IMR-90 (cell line): ENCODE data around the gene TIGD2. TPM values are rescaled to one million over a fixed set of nuclear protein-coding genes. Genes with fewer than 3 reads are reported as not detected.

ENCODE experiments used
- ATAC-seq: fragments of 200-7000 bp; cut with Tn5 transposase; 2 replicates; pipeline ENCODE4 v1.9.1; 2020; ENCODE audit warnings: low read depth, mild to moderate bottlenecking, moderate library complexity
- BruUV-seq: library from RNA; stranded (reverse); fragments of 400-500 nt; replicated peaks from 2 replicates; lab custom pipeline; 2021; lab: Mats Ljungman, UMichigan
- CTCF ChIA-PET: fragments of 300-600 bp; formaldehyde crosslinking; extraction: SDS; loops from one replicate; lab custom pipeline; 2021; ENCODE audit warnings: antibody characterized with exemption; lab: Yijun Ruan, JAX
- POLR2A ChIA-PET: fragments of 300-600 bp; sonication (Branson Sonifier 250); formaldehyde crosslinking; loops from one replicate; lab custom pipeline; 2022; ENCODE audit warnings: antibody characterized with exemption; ENCODE audit not compliant: unreplicated experiment; lab: Charles Lee
- DNase-seq: peaks from one replicate; pipeline ENCODE4 v3.0.0; 2013
- H2AFZ ChIP-seq: replicated peaks from 2 replicates; pipeline ENCODE3; 2013; ENCODE audit warnings: low read length, mild to moderate bottlenecking; ENCODE audit not compliant: poor library complexity
- H2AK5ac ChIP-seq: 2 replicates; pipeline ENCODE4 v1.6.1; 2013; ENCODE audit warnings: low read depth, low read length, inconsistent platforms
- H2AK9ac ChIP-seq: replicated peaks from 2 replicates; pipeline ENCODE3; 2013; ENCODE audit warnings: mild to moderate bottlenecking, low read depth, low read length, moderate library complexity; ENCODE audit not compliant: poor library complexity
- H2BK120ac ChIP-seq: 2 replicates; pipeline ENCODE4 v1.6.1; 2013; ENCODE audit warnings: low read depth, low read length, inconsistent platforms
- H2BK15ac ChIP-seq: 3 replicates; pipeline ENCODE4 v1.6.1; 2013; ENCODE audit warnings: low read depth, low read length, inconsistent platforms
- H2BK20ac ChIP-seq: 2 replicates; pipeline ENCODE4 v1.6.1; 2013; ENCODE audit warnings: low read depth, mild to moderate bottlenecking, inconsistent platforms, low read length, moderate library complexity
- H2BK5ac ChIP-seq: 2 replicates; pipeline ENCODE4 v1.6.1; 2013; ENCODE audit warnings: mild to moderate bottlenecking, low read depth, low read length, inconsistent platforms; ENCODE audit not compliant: poor library complexity, severe bottlenecking
- H3K14ac ChIP-seq: replicated peaks from 2 replicates; pipeline ENCODE4 v1.6.1; 2013; ENCODE audit warnings: low read depth, low read length, inconsistent platforms
- H3K18ac ChIP-seq: 2 replicates; pipeline ENCODE4 v1.6.1; 2013; ENCODE audit warnings: low read depth, low read length, control low read depth
- H3K23ac ChIP-seq: 2 replicates; pipeline ENCODE4 v1.6.1; 2013; ENCODE audit warnings: low read depth, low read length, inconsistent platforms
- H3K27ac ChIP-seq: 2 replicates; pipeline ENCODE4 v1.5.1; 2013; ENCODE audit warnings: mild to moderate bottlenecking, control low read depth, low read length; ENCODE audit not compliant: insufficient read depth
- H3K27me3 ChIP-seq: 2 replicates; pipeline ENCODE4 v1.6.1; 2013; ENCODE audit warnings: low read length; ENCODE audit not compliant: control insufficient read depth, insufficient read depth
- H3K36me3 ChIP-seq: 2 replicates; pipeline ENCODE4 v1.6.1; 2013; ENCODE audit warnings: low read length, mixed read lengths; ENCODE audit not compliant: control insufficient read depth, insufficient read depth
- H3K4ac ChIP-seq: 2 replicates; pipeline ENCODE4 v1.6.1; 2013; ENCODE audit warnings: low read depth, low read length, inconsistent platforms
- H3K4me1 ChIP-seq: 2 replicates; pipeline ENCODE4 v1.6.1; 2013; ENCODE audit warnings: low read length, mixed read lengths; ENCODE audit not compliant: control insufficient read depth, insufficient read depth
- H3K4me2 ChIP-seq: 2 replicates; pipeline ENCODE4 v1.6.1; 2013; ENCODE audit warnings: low read depth, mild to moderate bottlenecking, control low read depth, low read length, moderate library complexity
- H3K4me3 ChIP-seq: 2 replicates; pipeline ENCODE4 v1.5.1; 2013; ENCODE audit warnings: low read depth, mild to moderate bottlenecking, control low read depth, low read length, moderate library complexity; ENCODE audit not compliant: insufficient read depth
- H3K56ac ChIP-seq: 2 replicates; pipeline ENCODE4 v1.6.1; 2013; ENCODE audit warnings: low read length, inconsistent platforms; ENCODE audit not compliant: insufficient read depth; ENCODE audit errors: extremely low read depth
- H3K79me1 ChIP-seq, 2 experiments: 2 replicates each; pipeline ENCODE4 v1.6.1; 2013; ENCODE audit warnings: low read length in 2 of 2, inconsistent platforms in 1 of 2, low read depth in 1 of 2
- H3K9ac ChIP-seq: 2 replicates; pipeline ENCODE4 v1.6.1; 2013; ENCODE audit warnings: low read depth, low read length, control low read depth
- H3K9me1 ChIP-seq: 2 replicates; pipeline ENCODE4 v1.6.1; 2013; ENCODE audit warnings: low read length, inconsistent platforms; ENCODE audit not compliant: insufficient read depth
- H3K9me3 ChIP-seq: 2 replicates; pipeline ENCODE4 v1.6.1; 2013; ENCODE audit warnings: low read length; ENCODE audit not compliant: control insufficient read depth, insufficient read depth
- H4K20me1 ChIP-seq: 2 replicates; pipeline ENCODE4 v1.6.1; 2013; ENCODE audit warnings: low read length, inconsistent platforms; ENCODE audit not compliant: insufficient read depth
- H4K5ac ChIP-seq: 2 replicates; pipeline ENCODE4 v1.6.1; 2013; ENCODE audit warnings: mild to moderate bottlenecking, low read depth, low read length, control low read depth
- H4K8ac ChIP-seq, 2 experiments: 2 replicates each; pipeline ENCODE4 v1.6.1; 2013; ENCODE audit warnings: low read depth in 2 of 2, low read length in 2 of 2, control low read depth in 1 of 2, inconsistent platforms in 1 of 2
- H4K91ac ChIP-seq: 2 replicates; pipeline ENCODE4 v1.6.1; 2013; ENCODE audit warnings: low read depth, low read length, inconsistent platforms; ENCODE audit not compliant: insufficient read depth
- BHLHE40 ChIP-seq: fragments of 150-350 bp; IDR thresholded peaks from 2 replicates; pipeline ENCODE4 v1.6.1; 2016; ENCODE audit warnings: mild to moderate bottlenecking, low read depth, low read length
- CEBPB ChIP-seq: IDR thresholded peaks from 2 replicates; pipeline ENCODE4 v1.6.1; 2012; ENCODE audit warnings: low read depth, low read length, improper control_type of control experiment
- CHD1 ChIP-seq: IDR thresholded peaks from 2 replicates; pipeline ENCODE4 v1.6.1; 2012; ENCODE audit warnings: low read depth, low read length, improper control_type of control experiment
- FOS ChIP-seq: fragments of 150-350 bp; IDR thresholded peaks from 2 replicates; pipeline ENCODE4 v1.6.1; 2016; ENCODE audit warnings: low read depth, low read length
- MAZ ChIP-seq: IDR thresholded peaks from 2 replicates; pipeline ENCODE4 v1.6.1; 2012; ENCODE audit warnings: low read depth, mild to moderate bottlenecking, low read length, improper control_type of control experiment, moderate library complexity, borderline replicate concordance
- NFE2L2 ChIP-seq: fragments of 150-350 bp; IDR thresholded peaks from 2 replicates; pipeline ENCODE4 v1.6.1; 2016; ENCODE audit warnings: low read depth, mild to moderate bottlenecking, low read length
- POLR2A ChIP-seq: IDR thresholded peaks from 2 replicates; pipeline ENCODE4 v1.6.1; 2012; ENCODE audit warnings: mild to moderate bottlenecking, low read depth, low read length
- RCOR1 ChIP-seq: IDR thresholded peaks from 2 replicates; pipeline ENCODE4 v1.6.1; 2012; ENCODE audit warnings: mild to moderate bottlenecking, low read length, improper control_type of control experiment; ENCODE audit not compliant: insufficient replicate concordance
- SMC3 ChIP-seq: fragments of 150-350 bp; IDR thresholded peaks from 2 replicates; pipeline ENCODE4 v1.6.1; 2016; ENCODE audit warnings: low read depth, mild to moderate bottlenecking, antibody characterized with exemption, low read length, moderate library complexity
- WGBS, 2 experiments: methylation state at CpG; one replicate each; pipeline versions ENCODE4 v1.1.5 to v1.1.7; 2013; ENCODE audit warnings: missing lambda C conversion rate in 2 of 2; ENCODE audit not compliant: insufficient read length in 1 of 2; ENCODE audit errors: extremely low coverage in 2 of 2; 5-methylcytosine and 5-hydroxymethylcytosine counted together
- dilution Hi-C: fragments of 300-500 bp; cut with HindIII; formaldehyde crosslinking; loops from one replicate; pipeline ENCODE4 v1.14.3; 2018; ENCODE audit warnings: low sequenced_read_pairs; ENCODE audit not compliant: unreplicated experiment
- in situ Hi-C: fragments of 300-500 bp; cut with MboI; formaldehyde crosslinking; loops from 3 replicates; pipeline ENCODE4 v1.14.3; 2019; ENCODE audit warnings: low sequenced_read_pairs, inconsistent platforms, mixed read lengths
- intact Hi-C: fragments of 100-400 bp; cut with micrococcal nuclease; formaldehyde crosslinking; loops from 2 replicates; pipeline ENCODE4 v1.10.0; 2022
- polyA plus RNA-seq, 3 experiments: library from polyadenylated mRNA; depleted of rRNA; stranded (reverse); fragments of >200 nt; gene quantifications; 2 replicates each; pipeline ENCODE4 v1.2.3, GENCODE V29; 2012; ENCODE audit warnings: low replicate concordance in 1 of 3
- total RNA-seq: library from RNA; depleted of rRNA; stranded (reverse); fragments of >200 nt; gene quantifications from 2 replicates; pipeline ENCODE4 v1.2.3, GENCODE V29; 2012
- TF ChIP-seq, protein P1 (sequence below): fragments of 150-350 bp; IDR thresholded peaks from 2 replicates; pipeline ENCODE4 v1.6.1; 2016; ENCODE audit warnings: low read depth, mild to moderate bottlenecking, low read length, moderate library complexity, borderline replicate concordance

TIGD2 gene
- total and polyA plus RNA-seq, 2 of the 4 experiments (the other 2 are of a cell fraction), result 5.6 to 12.4 TPM

DNA sequence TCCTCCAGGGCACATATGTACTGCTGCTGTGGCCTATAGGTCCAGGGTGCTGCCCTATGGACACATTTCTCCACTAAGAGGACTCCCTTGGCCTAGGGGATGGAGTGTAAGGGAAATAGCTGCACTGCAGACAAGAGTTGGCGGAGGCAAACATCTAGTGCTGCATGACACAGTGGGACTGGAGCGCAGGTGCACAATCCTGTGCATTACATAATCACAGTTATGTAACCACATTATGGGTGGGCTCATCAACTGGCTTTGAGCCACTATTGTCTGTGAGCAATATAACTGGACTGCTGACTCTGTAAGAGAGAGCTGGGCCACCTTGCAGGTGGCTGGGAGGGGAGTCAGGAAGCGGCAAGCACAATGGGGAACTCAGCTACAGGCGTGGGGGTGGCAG is 3.2 kb upstream of the TIGD2 start:
- Histone ChIP-seq H4K20me1 (no peaks in the 10 kb centered on the region; the same call in 1 of the 2 replicates), H2AK5ac (no peak overlapping the region), H3K4me3 (no peak overlapping the region), H4K5ac (no peak overlapping the region), H2BK120ac (no peak overlapping the region), H3K4ac (no peak overlapping the region), H2AFZ (no peak overlapping the region), H2BK15ac (no peak overlapping the region), H4K91ac (no peak overlapping the region), H3K9me1 (no peaks in the 10 kb centered on the region; the same call in 1 of the 2 replicates), H3K4me2 (no peak overlapping the region), H3K79me1 (peaks cover 2 to 15% of the 10 kb centered on the region in 2 experiments), H3K14ac (no peak overlapping the region), H3K9ac (no peak overlapping the region), H3K27me3 (peaks cover 38% of the 10 kb centered on the region), H3K56ac (no peak overlapping the region), H3K4me1 (0 out of 2 replicates have a peak, but pooled peaks cover 2% of the 10 kb centered on the region), H2BK20ac (no peak overlapping the region), H3K23ac (no peak overlapping the region), H2AK9ac (no peak overlapping the region), H3K27ac (no peak overlapping the region), H3K18ac (no peak overlapping the region), H3K36me3 (0 out of 2 replicates have a peak, but pooled peaks cover under 1% of the 10 kb centered on the region), H4K8ac (no peak overlapping the region), H2BK5ac (no peak overlapping the region), H3K9me3 (peaks cover under 1% of the 10 kb centered on the region; the same call in 1 of the 2 replicates)
- DNase-seq (no peak), ATAC-seq (no peak)
- in situ Hi-C loops, result no loop called here
- dilution Hi-C loops, result no loop called here
- TF ChIP-seq, protein P1, sequence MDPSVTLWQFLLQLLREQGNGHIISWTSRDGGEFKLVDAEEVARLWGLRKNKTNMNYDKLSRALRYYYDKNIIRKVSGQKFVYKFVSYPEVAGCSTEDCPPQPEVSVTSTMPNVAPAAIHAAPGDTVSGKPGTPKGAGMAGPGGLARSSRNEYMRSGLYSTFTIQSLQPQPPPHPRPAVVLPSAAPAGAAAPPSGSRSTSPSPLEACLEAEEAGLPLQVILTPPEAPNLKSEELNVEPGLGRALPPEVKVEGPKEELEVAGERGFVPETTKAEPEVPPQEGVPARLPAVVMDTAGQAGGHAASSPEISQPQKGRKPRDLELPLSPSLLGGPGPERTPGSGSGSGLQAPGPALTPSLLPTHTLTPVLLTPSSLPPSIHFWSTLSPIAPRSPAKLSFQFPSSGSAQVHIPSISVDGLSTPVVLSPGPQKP, result no peak
- no peak for TF ChIP-seq POLR2A
- TF ChIP-seq MAZ, result no peak
- no peak for TF ChIP-seq FOS
- no peak for TF ChIP-seq RCOR1
- no peak for TF ChIP-seq NFE2L2
- no peak for TF ChIP-seq CEBPB
- TF ChIP-seq BHLHE40, result no peak
- no peak for TF ChIP-seq CHD1
- TF ChIP-seq SMC3, result no peak
- ChIA-PET CTCF (no interaction called here), POLR2A (no interaction called here)
- no CpG with 5 or more reads among the region's 4 CpGs for WGBS, 2 experiments
- intact Hi-C loops, result no loop called here
- no TSS peak for BruUV-seq
